ENCODE results near the gene LKAAEAR1.
"Not testable (repeated sequence)": the region's sequence is repeated elsewhere in the genome, so short reads cannot be mapped to it uniquely, and the experiment has no call there.

Gene LKAAEAR1

DNA sequence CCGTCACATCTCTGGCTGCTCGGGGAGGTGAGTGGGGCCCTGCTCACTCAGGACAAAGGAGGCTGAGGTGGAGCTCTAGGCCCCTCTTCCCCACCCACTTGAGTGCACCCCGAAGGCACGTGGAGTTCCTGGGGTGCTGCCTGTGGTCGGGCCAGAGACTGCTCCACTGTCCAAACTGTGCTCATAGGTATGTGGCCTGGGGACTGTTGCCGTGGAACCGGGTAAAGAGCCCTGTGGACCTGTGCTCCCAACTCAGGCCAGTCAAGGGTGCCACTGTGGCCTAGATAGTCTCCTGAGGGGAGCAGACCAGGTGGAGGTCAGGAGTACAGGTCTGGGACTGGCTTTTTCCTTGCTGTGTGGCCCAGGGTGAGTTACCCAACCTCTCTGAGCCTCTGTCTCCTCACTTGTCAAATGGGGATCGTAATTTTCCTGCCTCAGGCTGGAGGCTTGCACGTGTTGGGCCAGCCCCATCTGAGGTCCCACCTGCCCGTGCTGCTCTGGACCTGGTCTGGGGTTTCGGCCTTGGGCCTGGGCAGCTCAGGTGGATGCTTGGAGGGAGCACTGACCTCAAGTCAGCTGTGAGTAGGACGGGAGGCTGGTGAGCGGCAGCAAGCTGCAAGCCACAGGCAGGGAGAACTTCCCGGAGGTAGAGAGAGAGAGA, 35.6 kb upstream of the LKAAEAR1 start:
- no peak overlapping the region for H3K4me3 ChIP-seq
- no peaks in the 10 kb centered on the region for H3K36me3 ChIP-seq (ENCODE audit: insufficient read depth, low read length)
- no peak for DNase-seq (ENCODE audit: low read depth, low spot score)
- no peaks in the 10 kb centered on the region for H3K9me3 ChIP-seq (ENCODE audit: low read depth, low read length)
- TF ChIP-seq EZH2 (IDR thresholded peaks at IDR 0.05) (no peak), FOXP2 (optimal IDR thresholded peaks at IDR 0.05; ENCODE audit: control extremely low read depth, extremely low read length, insufficient read depth) (no peak), POLR2AphosphoS5 (IDR thresholded peaks at IDR 0.05; ENCODE audit: borderline replicate concordance, low read depth, low read length) (no peak)
- no peak overlapping the region for H3K9ac ChIP-seq (ENCODE audit: insufficient read length)
- H3K27ac ChIP-seq: no peak overlapping the region

DNA sequence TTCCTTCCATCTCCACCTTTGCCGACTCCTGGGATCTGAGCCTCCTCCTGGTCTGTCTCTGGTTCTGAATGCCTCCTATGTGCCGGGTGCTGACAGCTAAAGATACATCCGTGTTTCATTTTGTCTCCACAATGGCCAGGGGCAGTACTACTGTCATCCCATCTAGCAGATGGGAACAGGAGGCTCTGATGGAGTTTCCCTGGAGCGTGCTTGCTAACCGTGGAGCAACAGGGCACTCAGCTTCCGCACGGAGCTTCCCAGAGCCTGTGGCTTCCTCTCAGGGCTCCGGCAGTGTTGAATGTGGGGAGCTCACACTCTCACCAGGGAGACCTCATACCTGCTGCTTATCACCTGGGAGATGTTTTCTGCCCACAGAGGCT, 35.1 kb upstream of the LKAAEAR1 start:
- H3K36me3 ChIP-seq (ENCODE audit: insufficient read depth, low read length): no peaks in the 10 kb centered on the region
- no peak overlapping the region for H3K9ac ChIP-seq (ENCODE audit: insufficient read length)
- no peak overlapping the region for H3K4me3 ChIP-seq
- DNase-seq (ENCODE audit: low read depth, low spot score): no peak
- no peaks in the 10 kb centered on the region for H3K9me3 ChIP-seq (ENCODE audit: low read depth, low read length)
- no peak overlapping the region for H3K27ac ChIP-seq
- TF ChIP-seq EZH2 (IDR thresholded peaks at IDR 0.05) (no peak), POLR2AphosphoS5 (IDR thresholded peaks at IDR 0.05; ENCODE audit: borderline replicate concordance, low read depth, low read length) (no peak), FOXP2 (optimal IDR thresholded peaks at IDR 0.05; ENCODE audit: control extremely low read depth, extremely low read length, insufficient read depth) (no peak)

DNA sequence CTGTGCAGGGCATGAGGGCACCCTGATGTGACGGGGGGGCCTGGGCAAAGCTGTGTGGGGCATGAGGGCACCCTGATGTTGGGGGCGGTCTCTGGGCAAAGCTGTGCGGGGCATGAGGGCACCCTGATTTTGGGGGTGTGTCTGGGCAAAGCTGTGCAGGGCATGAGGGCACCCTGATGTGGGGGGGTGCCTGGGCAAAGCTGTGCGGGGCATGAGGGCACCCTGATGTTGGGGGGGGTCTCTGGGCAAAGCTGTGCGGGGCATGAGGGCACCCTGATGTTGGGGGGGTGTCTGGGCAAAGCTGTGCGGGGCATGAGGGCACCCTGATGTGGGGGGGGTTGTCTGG, 33.2 kb upstream of the LKAAEAR1 start:
- not testable (repeated sequence) for H3K9ac ChIP-seq (ENCODE audit: insufficient read length); H3K36me3 ChIP-seq (ENCODE audit: insufficient read depth, low read length); H3K4me3 ChIP-seq; H3K9me3 ChIP-seq (ENCODE audit: low read depth, low read length); DNase-seq (ENCODE audit: low read depth, low spot score); H3K27ac ChIP-seq

DNA sequence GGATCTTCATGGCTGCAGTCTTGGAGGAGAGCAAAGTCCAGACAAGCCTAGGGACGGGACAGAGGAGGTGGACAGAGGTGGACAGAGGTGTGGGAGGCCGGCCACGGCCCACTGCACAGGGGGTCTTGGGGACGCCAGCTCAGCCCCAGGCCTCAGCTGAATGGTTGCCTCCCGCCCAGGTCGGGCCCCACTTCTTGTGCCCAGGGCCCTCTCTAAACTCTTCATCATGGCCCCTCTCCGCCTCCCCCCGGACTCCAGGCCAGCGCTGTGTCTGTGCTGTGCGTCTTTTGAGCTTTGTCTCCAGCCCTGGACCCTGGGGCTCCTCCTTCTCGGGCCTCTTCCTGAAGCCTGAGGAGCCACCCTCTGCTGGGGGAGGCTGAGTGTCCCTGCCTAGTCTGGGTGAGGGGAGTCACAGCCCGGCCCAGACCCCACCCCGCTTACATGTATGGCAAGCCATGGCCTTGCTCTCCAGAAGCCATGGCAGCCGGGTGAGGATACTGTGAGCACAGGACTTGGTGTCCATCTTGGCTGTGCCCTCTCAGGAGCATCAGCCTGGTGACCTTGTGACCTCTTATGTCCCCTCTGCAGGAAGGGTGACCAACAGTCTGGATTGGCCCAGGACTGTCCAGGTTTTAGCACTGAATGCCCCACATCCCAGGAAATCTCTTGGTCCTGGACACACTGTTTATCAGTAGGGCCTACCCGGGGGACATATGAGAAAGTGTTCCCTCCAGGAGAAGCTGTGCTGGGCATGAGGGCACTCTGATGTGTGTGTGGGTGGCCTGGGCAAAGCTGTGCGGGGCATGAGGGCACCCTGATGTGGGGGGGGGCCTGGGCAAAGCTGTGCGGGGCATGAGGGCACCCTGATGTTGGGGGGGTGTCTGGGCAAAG, 32.6 kb upstream of the LKAAEAR1 start:
- TF ChIP-seq EZH2 (IDR thresholded peaks at IDR 0.05) (no peak), POLR2AphosphoS5 (IDR thresholded peaks at IDR 0.05; ENCODE audit: borderline replicate concordance, low read depth, low read length) (no peak), FOXP2 (optimal IDR thresholded peaks at IDR 0.05; ENCODE audit: control extremely low read depth, extremely low read length, insufficient read depth) (no peak)
- no peak for DNase-seq (ENCODE audit: low read depth, low spot score)
- no peaks in the 10 kb centered on the region for H3K9me3 ChIP-seq (ENCODE audit: low read depth, low read length)
- H3K27ac ChIP-seq: no peak overlapping the region
- no peaks in the 10 kb centered on the region for H3K36me3 ChIP-seq (ENCODE audit: insufficient read depth, low read length)
- no peak overlapping the region for H3K4me3 ChIP-seq
- H3K9ac ChIP-seq (ENCODE audit: insufficient read length): no peak overlapping the region

DNA sequence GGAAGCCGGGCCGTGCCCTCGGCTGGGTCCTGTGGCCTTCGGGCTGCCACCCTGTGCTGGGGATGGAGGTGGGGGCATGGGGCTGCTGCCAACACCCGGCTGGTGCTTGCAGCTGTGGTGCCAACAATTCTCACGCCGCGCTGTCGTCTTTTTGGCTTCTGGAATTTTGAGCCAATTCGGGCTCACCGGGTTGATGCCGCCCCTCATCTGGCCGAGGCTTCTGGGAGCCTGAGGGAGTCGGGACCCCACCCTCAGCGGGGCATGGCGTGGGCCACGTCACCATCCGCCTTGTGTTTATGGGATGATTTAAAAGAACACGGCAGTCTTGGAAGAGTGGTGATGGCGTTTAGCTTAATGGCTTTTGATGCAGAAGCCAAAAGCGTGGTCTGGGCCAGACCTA, 31.8 kb upstream of the LKAAEAR1 start:
- no peak for DNase-seq (ENCODE audit: low read depth, low spot score)
- Histone ChIP-seq H3K36me3 (ENCODE audit: insufficient read depth, low read length) (no peaks in the 10 kb centered on the region), H3K4me3 (no peak overlapping the region), H3K9me3 (ENCODE audit: low read depth, low read length) (no peaks in the 10 kb centered on the region), H3K27ac (no peak overlapping the region), H3K9ac (ENCODE audit: insufficient read length) (no peak overlapping the region)
- TF ChIP-seq POLR2AphosphoS5 (IDR thresholded peaks at IDR 0.05; ENCODE audit: borderline replicate concordance, low read depth, low read length) (no peak), EZH2 (IDR thresholded peaks at IDR 0.05) (no peak), FOXP2 (optimal IDR thresholded peaks at IDR 0.05; ENCODE audit: control extremely low read depth, extremely low read length, insufficient read depth) (no peak)

DNA sequence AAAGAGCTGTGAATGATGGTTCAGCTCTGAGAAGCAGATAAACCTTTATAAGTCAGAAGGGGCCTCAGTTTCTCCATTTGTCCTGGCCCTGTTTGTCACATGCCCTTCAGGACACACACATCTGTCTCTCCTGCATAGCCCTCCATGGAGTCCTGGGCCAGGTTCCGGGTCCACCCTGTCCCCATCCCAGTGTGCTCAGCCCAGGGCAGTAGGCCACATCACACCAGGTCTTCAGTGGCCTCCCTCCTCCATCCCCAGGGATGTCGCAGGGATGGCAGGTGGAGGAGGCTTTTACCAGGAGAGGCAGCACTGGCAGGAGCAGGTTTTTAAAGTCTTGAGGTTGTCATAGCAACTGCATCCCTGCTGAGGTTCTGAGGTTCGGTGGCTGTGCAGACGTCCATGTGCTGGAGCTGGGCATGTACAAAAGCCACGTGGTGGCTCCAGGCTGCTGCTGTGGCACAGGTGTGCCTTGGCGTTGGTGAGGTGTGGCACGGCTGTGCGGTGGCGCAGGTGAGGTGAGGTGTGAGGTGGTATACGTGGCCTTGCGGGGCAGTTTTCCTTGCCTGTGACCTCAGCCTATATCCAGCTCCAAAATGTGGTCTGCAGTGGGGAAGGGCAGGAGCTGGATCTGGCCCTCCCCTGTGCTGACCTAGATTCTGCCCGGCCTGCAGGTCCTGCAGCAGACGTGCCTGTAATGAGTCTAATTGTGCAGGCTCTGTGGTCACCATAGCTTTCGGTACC, 31.1 kb upstream of the LKAAEAR1 start:
- TF ChIP-seq FOXP2 (optimal IDR thresholded peaks at IDR 0.05; ENCODE audit: control extremely low read depth, extremely low read length, insufficient read depth): no peak
- H3K9ac ChIP-seq (ENCODE audit: insufficient read length): no peak overlapping the region

DNA sequence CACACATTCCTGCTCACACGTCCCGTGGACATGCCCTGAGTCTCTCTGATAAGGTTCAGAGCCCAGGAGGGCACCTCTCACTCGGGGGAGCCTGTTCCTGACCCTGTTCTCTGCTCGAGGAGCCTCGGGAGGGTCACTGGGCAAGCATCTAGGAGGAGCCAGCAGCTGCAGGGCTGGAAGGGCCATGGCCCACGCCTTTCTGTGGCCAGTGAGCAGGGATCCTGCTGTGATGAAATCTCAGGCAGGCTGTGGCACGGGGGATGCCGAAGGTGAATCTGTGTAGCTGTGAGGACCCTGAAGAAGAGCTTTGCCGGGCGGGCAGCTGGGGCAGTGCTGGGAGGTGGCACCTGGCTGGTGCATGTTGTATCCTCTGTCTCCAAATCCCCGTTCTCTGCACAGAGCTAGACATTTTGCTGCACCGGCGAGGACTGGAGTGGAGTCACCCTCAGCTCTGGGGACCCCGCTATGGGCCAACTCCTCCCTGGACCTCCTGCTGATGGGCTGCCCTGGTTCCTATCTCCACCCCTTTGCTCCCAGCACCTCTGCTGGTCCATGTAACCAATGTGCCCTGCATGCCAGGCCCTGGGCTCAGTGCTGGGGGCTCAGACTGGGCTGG, 30.3 kb upstream of the LKAAEAR1 start:
- H3K36me3 ChIP-seq (ENCODE audit: insufficient read depth, low read length): no peaks in the 10 kb centered on the region
- no peak overlapping the region for H3K27ac ChIP-seq
- H3K9me3 ChIP-seq (ENCODE audit: low read depth, low read length): no peaks in the 10 kb centered on the region
- no peak for DNase-seq (ENCODE audit: low read depth, low spot score)
- H3K9ac ChIP-seq (ENCODE audit: insufficient read length): no peak overlapping the region
- no peak overlapping the region for H3K4me3 ChIP-seq
- TF ChIP-seq POLR2AphosphoS5 (IDR thresholded peaks at IDR 0.05; ENCODE audit: borderline replicate concordance, low read depth, low read length): no peak

More for the DNA sequence above, 31.1 kb upstream of the LKAAEAR1 start:
- H3K9me3 ChIP-seq (ENCODE audit: low read depth, low read length): no peaks in the 10 kb centered on the region
- H3K27ac ChIP-seq: no peak overlapping the region
- no peaks in the 10 kb centered on the region for H3K36me3 ChIP-seq (ENCODE audit: insufficient read depth, low read length)
- H3K4me3 ChIP-seq: no peak overlapping the region
- no peak for DNase-seq (ENCODE audit: low read depth, low spot score)

DNA sequence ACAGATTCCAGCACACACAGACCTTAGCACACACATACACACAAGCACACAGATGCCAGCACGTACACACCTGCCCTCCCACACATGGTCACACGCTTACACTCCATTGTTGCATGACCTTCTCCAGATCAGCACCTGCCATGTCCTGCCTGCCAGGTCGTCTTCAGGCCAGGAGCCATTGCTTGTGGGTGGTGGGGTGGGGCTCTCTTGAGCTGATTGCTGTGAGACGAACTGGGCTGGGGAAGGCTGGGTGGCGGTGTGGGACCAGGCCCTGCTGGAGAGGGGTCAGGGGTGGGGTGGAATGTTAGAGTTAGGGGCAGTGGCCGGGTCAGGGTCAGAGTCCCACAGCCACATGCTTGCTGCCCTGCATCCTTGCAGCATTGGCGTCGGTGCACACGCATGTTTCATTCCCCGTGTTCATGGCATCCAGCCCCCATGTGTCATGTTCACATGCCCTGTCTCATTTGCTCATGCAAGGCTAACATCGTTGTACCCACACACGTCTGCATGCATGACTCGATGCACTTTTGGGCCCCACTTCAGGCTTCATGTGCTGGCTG, 29.7 kb upstream of the LKAAEAR1 start:
- no peaks in the 10 kb centered on the region for H3K9me3 ChIP-seq (ENCODE audit: low read depth, low read length)
- no peak for DNase-seq (ENCODE audit: low read depth, low spot score)
- no peak overlapping the region for H3K27ac ChIP-seq
- H3K4me3 ChIP-seq: no peak overlapping the region
- no peaks in the 10 kb centered on the region for H3K36me3 ChIP-seq (ENCODE audit: insufficient read depth, low read length)
- H3K9ac ChIP-seq (ENCODE audit: insufficient read length): no peak overlapping the region
- TF ChIP-seq FOXP2 (optimal IDR thresholded peaks at IDR 0.05; ENCODE audit: control extremely low read depth, extremely low read length, insufficient read depth): no peak
- no peak for TF ChIP-seq POLR2AphosphoS5 (IDR thresholded peaks at IDR 0.05; ENCODE audit: borderline replicate concordance, low read depth, low read length)
- no peak for TF ChIP-seq EZH2 (IDR thresholded peaks at IDR 0.05)
